UCSD-AML1 (cell line): ENCODE results near the gene SHH.

Experiments
- DNase-seq: peaks from one replicate; lab custom pipeline; 2025; ENCODE audit not compliant: unreplicated experiment; lab: John Stamatoyannopoulos, UW

The SHH gene

GRCh38 chr7:155807789-155808548 lies 4.3 kb downstream of the SHH start:
- no peak for DNase-seq

- peak; percentile 18 for DNase-seq
Measured at GRCh38 chr7:155807065-155807671, 5.1 kb downstream of the SHH start.

GRCh38 chr7:155806096-155806871 lies 6.0 kb downstream of the SHH start:
- no peak for DNase-seq

- no peak for DNase-seq
Measured at GRCh38 chr7:155805826-155806095, 6.5 kb downstream of the SHH start.

GRCh38 chr7:155804897-155805825 lies 7.1 kb downstream of the SHH start:
- DNase-seq: peak; percentile 69

- no peak for DNase-seq
Measured at GRCh38 chr7:155804431-155804831, 7.8 kb downstream of the SHH start.

- DNase-seq: peak; percentile 63
Measured at GRCh38 chr7:155803418-155804376, 8.6 kb downstream of the SHH start.

GRCh38 chr7:155802906-155803417 lies 9.3 kb downstream of the SHH start:
- no peak for DNase-seq

GRCh38 chr7:155802291-155802690 lies 10.0 kb downstream of the SHH start:
- DNase-seq: no peak

- no peak for DNase-seq
Measured at GRCh38 chr7:155800741-155801267, 11.5 kb downstream of the SHH start.

GRCh38 chr7:155800301-155800700 lies 12.0 kb downstream of the SHH start:
- no peak for DNase-seq

GRCh38 chr7:155799514-155799913 lies 12.7 kb downstream of the SHH start:
- no peak for DNase-seq

- DNase-seq: peak; percentile 14
Measured at GRCh38 chr7:155798673-155799439, 13.4 kb downstream of the SHH start.

GRCh38 chr7:155797262-155798250 lies 14.7 kb downstream of the SHH start:
- no peak for DNase-seq

- peak; percentile 14 for DNase-seq
Measured at GRCh38 chr7:155796381-155797261, 15.6 kb downstream of the SHH start.

- no peak for DNase-seq
Measured at GRCh38 chr7:155795951-155796350, 16.3 kb downstream of the SHH start.

GRCh38 chr7:155795401-155795800 lies 16.9 kb downstream of the SHH start:
- no peak for DNase-seq
